HL-60/S4 treated with retinoic acid at 250 ng/mL for 4 days and 3 days (cell line): ENCODE results near the gene ZNF438.
"Not testable (repeated sequence)": the region's sequence is repeated elsewhere in the genome, so short reads cannot be mapped to it uniquely, and the experiment has no call there.

Experiments used
- in situ Hi-C: fragments of 300-500 bp; cut with MboI; formaldehyde crosslinking; loops from 2 replicates; pipeline ENCODE4 v1.7.0; 2022; ENCODE audit warnings: low sequenced_read_pairs

ZNF438 gene

GRCh38 chr10:30812018-30812851 lies 219.4 kb downstream of the ZNF438 start:
- in situ Hi-C loops, result no loop called here

GRCh38 chr10:30811276-30812017 lies 220.2 kb downstream of the ZNF438 start:
- in situ Hi-C loops, result no loop called here

- in situ Hi-C loops, result no loop called here
Measured at GRCh38 chr10:30810416-30810815, 221.2 kb downstream of the ZNF438 start.

GRCh38 chr10:30806850-30807249 lies 224.8 kb downstream of the ZNF438 start:
- in situ Hi-C loops, result no loop called here

- in situ Hi-C loops, result no loop called here
Measured at GRCh38 chr10:30805061-30805460, 226.6 kb downstream of the ZNF438 start.

GRCh38 chr10:30804478-30805055 lies 227.1 kb downstream of the ZNF438 start:
- in situ Hi-C loops, result no loop called here

- in situ Hi-C loops, result no loop called here
Measured at GRCh38 chr10:30803892-30804322, 227.8 kb downstream of the ZNF438 start.

- in situ Hi-C loops, result no loop called here
Measured at GRCh38 chr10:30803058-30803457, 228.6 kb downstream of the ZNF438 start.

- in situ Hi-C loops, result no loop called here
Measured at GRCh38 chr10:30800368-30800767, 231.3 kb downstream of the ZNF438 start.

- in situ Hi-C loops, result no loop called here
Measured at GRCh38 chr10:30798646-30799185, 232.9 kb downstream of the ZNF438 start.

GRCh38 chr10:30795024-30795423 lies 236.6 kb downstream of the ZNF438 start:
- in situ Hi-C loops, result not testable (repeated sequence)
